GM19328 (cell line): ENCODE data around the gene CLIC4.
A peak's percentile ranks its signal among the peaks of the same experiment; 100 is the strongest.
"Not testable (repeated sequence)": the region's sequence is repeated elsewhere in the genome, so short reads cannot be mapped to it uniquely, and the experiment has no call there.

Experiments used
- ATAC-seq: cut with Tn5 transposase; IDR thresholded peaks from one replicate; pipeline ENCODE4 v1.9.1; 2021; ENCODE audit warnings: mild to moderate bottlenecking, moderate library complexity; ENCODE audit not compliant: unreplicated experiment

The CLIC4 gene

GRCh38 chr1:24744911-24745710 is at the start of gene CLIC4:
CLIC4 (plus strand) TSS chr1:24745447; CDS start chr1:24745554, 107 bp downstream.
- peak; percentile 63 for ATAC-seq

GRCh38 chr1:24696041-24696755 is 49.0 kb upstream of the CLIC4 start:
- no peak for ATAC-seq

DNA sequence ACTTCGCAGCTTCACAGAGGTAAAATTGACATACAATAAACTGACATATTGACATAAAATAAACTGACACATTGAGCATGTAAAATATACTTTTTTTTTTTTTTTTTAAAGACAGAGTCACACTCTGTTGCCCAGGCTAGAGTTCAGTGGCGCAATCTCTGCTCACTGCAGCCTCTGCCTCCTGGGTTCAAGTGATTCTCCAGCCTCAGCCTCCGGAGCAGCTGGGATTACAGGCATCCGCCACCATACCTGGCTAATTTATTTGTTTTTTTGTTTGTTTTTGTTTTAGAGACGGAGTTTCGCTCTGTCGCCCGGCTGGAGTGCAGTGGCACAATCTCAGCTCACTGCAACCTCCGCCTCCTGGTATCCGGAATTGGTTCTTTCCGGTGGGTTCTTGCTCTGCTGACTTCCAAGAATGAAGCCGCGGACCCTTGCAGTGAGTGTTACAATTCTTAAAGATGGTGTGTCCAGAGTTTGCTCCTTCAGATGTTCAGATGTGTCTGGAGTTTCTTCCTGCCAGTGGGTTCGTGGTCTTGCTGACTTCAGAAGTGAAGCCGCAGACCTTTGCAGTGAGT is 48.4 kb upstream of the CLIC4 start:
- no peak for ATAC-seq

- not testable (repeated sequence) for ATAC-seq
Observed at GRCh38 chr1:24697453-24698001, 47.7 kb upstream of the CLIC4 start.

DNA sequence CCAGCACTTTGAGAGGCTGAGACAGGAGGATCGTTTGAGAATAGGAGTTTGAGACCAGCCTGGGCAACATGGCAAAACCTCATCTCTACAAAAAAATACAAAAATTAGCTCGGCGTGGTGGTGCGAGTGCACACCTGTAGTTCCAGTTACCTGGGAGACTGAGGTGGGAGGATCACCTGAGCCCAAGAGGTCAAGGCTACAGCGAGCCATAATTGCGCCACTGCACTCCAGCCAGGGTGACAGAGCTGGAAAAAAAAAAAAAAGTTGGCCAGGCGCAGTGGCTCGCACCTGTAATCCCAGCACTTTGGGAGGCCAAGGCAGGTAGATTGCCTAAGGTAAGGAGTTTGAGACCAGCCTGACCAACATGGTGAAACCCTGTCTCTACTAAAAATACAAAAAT is 46.9 kb upstream of the CLIC4 start:
- ATAC-seq: not testable (repeated sequence)

DNA sequence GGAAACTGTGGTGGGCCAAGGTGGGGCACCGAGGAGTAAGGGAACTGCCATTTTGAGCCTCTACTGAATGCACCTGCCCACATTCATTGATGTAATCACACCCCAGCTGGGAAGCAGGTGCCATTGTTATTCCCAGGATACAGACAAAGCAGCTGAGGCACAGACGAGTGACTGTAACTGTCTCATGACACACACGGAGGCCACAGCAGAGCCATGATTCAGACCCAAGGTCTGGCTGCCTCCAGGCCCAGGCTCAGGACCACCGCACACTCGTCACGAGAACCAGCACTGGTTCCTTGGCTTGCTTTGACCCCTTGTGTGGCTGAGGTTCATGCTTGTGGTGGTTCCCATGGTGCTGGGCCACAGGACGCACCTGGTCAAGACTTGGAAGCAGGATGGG is 45.6 kb upstream of the CLIC4 start:
- no peak for ATAC-seq

DNA sequence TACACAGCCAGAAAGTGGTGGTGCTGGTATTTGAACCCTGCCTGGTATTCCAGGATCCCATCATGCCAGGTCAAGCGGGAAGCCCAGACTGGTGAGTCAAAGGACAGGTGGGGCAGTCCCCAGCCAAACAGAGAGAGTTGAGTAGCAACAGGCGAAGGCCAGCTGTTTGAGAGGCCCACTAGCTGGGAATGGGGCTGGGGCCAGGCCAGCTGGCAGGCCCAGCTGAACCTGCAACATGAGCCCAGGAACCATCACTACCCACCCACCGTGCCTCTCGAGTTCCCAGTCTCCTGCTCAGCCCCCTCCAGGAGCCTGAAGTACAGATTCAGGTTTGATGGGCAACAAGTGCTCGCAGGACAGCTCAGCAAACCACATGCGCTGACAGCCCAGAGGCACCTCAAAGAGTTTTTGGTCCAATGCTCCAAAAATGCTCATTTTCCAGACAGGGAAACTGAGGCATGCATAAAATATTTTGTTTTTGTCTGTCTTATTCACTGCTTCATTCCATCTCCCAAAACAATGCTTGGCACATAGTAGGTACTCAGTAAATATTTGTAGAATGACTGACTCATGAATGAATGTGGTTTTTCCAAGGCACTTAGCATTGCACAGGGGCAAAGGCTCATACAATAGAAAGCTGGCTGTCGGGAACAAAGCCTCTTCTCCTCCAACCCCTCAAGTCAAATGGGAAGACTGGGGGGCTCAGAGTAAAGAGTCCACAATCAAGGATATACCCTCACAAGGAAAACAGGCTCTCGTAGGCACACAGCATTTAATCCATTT is 42.5 kb upstream of the CLIC4 start:
- no peak for ATAC-seq

DNA sequence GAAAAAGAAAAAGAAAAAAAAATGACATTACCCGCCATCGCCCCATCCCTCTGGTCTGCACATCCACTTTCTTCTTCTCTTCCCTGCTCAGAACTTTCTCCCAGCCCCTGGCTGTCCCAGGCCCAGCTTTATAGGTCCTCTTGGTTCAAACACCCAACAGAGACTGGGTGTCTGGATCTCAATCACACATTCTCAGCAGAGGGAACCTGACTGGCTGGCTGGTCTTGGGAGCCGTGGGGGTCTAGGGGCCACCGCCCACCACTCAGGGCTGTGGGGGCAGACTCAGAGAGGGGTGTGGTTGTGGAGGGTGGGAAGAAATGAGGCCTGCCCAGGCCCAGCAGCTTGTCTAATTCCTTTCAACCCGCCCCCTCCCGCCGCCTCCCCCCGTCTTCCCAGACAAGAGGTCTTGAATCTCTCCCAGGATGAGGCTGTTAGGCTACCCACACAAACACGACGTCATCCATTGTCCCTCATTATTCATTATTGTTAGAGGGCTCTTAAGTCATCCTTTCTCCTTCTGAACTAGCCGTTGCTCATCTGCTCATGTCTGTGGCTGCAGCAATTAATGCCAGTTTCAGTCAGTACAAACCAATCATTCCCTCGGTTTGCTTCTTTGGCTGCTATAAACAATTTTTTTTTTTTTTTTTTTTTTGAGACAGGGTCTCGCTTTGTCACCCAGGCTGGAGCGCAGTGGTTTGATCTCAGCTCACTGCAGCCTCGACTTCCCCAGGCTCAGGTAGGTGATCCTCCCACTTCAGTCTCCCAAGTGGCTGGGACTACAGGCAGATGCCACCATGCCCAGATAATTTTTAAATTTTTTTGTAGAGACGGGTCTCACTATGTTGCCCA is 40.6 kb upstream of the CLIC4 start:
- no peak for ATAC-seq

GRCh38 chr1:24705260-24706073 is 39.8 kb upstream of the CLIC4 start:
- no peak for ATAC-seq

DNA sequence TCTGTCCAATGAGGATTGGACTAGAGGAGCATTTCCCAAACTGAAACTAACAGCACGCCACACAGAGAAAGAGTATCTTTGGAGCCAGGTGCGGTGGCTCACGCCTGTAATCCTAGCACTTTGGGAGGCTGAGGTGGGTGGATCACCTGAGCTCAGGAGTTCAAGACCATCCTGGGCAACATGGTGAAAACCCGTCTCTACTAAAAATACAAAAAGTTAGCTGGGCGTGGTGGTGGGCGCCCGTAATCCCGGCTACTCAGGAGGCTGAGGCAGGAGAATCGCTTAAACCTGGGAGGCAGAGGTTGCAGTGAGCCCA is 39.2 kb upstream of the CLIC4 start:
- ATAC-seq: not testable (repeated sequence)

DNA sequence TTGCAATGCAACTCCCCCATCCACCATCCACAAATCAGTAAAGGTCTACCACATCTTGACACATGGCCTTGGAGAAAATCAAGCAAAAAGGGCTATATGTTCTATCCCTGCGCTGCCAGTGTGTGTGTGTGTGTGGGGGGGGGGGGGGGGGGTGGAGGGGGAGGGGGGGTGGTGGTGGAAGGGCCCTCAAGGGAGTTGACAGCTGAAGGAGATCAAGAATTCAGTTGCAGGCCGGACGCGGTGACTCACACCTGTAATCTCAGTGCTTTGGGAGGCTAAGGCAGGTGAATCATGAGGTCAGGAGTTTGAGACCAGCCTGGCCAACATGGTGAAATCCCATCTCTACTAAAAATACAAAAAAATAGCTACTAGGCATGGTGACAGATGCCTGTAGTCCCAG is 37.6 kb upstream of the CLIC4 start:
- ATAC-seq: no peak

DNA sequence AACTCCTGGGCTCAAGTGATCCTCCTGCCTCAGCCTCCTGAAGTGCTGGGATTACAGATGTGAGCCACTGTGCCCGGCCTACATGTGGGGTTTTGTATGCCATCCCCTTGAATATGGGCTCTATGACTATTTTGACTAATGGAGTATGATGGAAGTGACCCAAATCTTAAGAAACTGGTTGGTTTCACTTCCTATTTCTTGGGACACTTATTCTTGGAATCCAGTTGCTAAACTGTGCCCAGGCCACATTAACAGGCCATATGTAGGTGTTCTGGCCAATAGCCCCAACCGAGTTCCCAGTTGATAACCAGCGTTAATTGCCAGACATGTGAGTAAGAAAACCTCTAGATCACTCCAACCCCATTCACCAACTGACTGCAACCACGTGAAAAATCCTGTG is 36.3 kb upstream of the CLIC4 start:
- no peak for ATAC-seq

DNA sequence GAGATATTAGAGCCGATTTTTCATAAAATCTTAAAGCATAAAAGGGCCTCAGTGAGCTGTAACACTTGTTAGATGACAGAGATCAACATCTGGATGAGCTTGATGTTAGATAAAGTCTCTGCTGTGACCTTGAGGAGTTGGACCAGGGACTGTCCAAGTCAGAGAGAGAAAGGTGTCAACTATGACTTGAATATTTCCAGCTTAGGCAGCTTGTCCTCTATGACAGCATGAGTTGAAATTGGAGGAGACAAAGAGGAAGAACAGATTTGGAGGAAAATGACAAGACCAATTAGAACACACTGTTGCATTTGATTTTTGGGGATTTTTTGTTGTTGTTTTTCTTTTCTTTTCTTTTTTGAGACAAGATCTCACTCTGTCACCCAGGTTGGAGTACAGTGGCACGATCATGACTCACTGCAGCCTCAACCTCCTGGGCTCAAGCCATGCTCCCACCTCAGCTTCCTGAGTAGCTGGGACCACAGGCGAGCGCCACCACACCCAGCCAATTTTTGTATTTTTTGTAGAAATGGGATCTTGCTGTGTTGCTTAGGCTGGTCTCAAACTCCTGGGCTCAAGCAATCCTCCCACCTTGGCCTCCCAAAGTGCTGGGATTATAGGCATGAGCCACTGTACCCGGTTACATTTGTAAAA is 35.3 kb upstream of the CLIC4 start:
- ATAC-seq: no peak

- no peak for ATAC-seq
Observed at GRCh38 chr1:24711329-24711728, 33.9 kb upstream of the CLIC4 start.

DNA sequence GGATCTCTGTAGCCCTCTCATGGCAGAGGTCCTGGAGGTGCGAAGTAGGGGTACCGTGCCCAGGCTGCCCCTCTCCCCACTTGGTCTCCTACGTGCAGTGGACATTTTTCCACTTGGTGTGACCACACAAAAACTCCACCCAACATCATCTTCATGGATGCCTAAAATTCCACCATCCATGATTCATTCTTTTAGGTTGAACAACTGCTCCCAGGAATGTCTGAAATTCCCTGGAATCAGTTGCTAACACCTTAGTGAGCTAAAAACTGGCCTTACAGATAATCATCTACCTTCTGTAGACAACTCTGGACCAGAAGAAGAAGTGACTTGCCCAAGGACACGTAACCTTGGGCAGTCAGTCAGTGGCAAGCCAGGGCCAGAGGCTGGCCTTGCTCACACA is 32.1 kb upstream of the CLIC4 start:
- no peak for ATAC-seq

GRCh38 chr1:24713736-24714135 is 31.5 kb upstream of the CLIC4 start:
- ATAC-seq: no peak

DNA sequence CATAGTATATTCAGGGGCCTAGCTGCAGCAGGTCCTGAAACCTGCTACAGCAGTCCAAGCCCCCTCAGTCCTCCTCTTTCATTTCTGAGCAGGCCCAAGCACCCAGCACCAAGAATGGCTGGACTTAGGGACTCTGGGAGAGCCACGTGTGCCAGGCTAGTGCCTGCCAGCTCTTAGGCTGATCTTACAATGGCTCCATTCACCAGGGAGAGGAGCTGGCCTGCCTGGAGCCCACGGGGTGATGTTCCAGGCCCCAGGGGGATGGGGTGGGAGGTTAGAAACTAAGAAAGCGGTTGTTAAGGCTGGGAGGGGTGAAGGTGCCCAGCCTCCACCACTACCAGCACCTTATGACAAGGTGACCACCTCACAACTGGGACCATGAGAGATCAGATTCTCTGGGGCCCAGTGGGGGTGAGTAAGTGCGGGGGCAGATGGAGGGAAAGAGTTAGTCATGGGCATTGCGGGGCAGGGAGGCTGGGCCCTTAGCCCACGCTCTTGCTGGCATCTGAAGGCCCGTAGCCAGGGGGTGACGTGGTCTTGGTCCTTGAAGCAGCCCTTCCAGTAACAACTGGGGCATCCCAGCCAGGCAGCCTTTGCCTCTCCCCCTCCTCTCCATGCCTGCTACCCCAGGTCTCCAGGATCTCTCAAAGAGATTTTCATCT is 30.3 kb upstream of the CLIC4 start:
- no peak for ATAC-seq

GRCh38 chr1:24715658-24716057 is 29.6 kb upstream of the CLIC4 start:
- no peak for ATAC-seq
